Left renal pelvis (tissue), 4 donors: ENCODE results near the gene FARP1. TPM values are rescaled to one million over a fixed set of nuclear protein-coding genes. Genes with fewer than 3 reads are reported as not detected.

ENCODE experiments used
- DNase-seq, 4 donors: peaks; one replicate each; pipeline ENCODE4 v3.0.0-alpha.2; 2013; ENCODE audit warnings: low read depth in 4 of 4, low spot score in 3 of 4
- polyA plus RNA-seq, 4 donors: library from polyadenylated mRNA; unstranded; fragments of 120-200 nt; gene quantifications; one replicate each; pipeline ENCODE4 v1.2.1, GENCODE V29; 2013; ENCODE audit not compliant: insufficient read length in 4 of 4

Gene FARP1
- polyA plus RNA-seq, 4 donors, result 66.1 to 307 (median 241) TPM

DNA sequence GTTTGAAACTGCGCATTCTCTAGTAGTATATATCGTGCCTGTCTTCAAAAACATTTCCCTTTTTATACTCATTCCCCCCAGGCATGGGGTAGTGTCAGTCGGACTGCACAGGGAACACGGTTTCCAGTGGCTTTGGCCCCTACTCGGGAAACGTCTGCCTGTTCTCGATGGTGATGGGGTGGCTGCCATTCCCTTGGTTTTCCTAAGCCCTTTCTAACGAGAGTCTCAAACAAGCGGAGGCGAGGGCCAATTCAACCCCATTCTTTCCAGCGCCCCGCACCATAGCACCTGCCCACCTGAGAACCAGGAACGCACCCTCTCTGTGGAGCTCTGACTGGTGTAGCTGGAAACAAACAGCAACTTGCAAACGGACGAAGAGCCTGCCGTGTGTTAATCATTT, 306.4 kb downstream of the FARP1 start:
- DNase-seq, result no peak

GRCh38 chr13:98450026-98450425, 307.1 kb downstream of the FARP1 start:
- DNase-seq, result no peak

- DNase-seq, result no peak
Measured at GRCh38 chr13:98450539-98451111, 307.7 kb downstream of the FARP1 start.

DNA sequence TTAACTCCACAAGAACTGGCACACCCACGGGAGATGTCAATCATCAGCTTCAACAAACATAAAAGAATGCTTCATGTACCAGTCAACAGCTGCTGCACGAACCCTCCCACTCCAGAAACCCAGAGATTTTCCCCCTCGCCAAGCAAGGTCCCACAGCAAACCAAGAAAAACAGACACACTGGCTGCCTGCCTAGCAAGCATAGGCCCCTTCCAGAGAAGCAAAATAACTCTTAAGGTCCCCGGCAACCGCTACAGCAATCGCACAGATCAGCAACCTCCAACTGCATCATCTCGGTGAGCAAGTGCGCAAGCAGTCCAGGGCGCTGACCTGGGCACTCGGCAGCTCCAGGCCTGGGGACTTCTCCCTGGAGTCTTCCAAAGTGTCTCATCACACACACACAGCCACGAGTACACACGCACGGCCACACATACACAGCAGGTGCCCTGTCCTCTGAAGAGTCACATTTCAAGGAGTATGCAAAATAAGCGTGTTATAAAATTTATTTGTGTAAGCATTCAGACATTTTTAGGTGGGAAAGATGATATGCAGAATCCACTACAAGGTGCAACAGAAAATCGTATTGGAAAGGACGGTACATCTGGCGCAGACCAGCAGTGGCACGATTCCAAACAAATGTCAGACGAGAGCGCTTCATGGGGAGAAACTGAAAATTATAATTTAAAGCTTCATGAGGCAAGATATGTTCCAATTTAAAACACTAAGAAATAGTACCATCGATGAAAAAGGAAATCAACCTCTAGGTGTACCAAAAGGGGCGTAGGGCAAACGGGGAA, 309.0 kb downstream of the FARP1 start:
- no peak for DNase-seq

GRCh38 chr13:98452851-98453843, 310.3 kb downstream of the FARP1 start:
- DNase-seq, result no peak

GRCh38 chr13:98454389-98454881, 311.5 kb downstream of the FARP1 start:
- DNase-seq, result no peak

DNA sequence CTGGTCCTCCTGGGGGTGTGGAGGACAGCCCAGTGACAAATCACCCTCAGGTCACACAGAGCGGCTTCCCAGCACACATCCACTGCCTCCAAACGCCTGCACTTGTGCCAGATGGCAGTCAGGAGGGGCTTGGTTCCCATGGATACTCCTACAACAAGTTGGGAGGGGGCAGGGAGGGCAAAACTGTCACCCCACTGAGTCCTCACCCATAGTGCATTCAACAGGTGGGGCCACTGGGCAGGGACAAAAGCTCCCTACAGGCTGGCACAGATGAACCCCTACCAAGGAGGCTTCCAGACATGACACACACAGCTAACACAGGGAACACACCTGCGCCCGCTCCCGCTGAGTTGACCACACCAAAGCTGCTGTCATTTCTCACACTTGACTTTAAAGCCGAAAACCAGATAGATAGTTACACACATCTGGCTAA, 313.5 kb downstream of the FARP1 start:
- DNase-seq, result no peak

- DNase-seq, result no peak
Measured at GRCh38 chr13:98457053-98457452, 314.2 kb downstream of the FARP1 start.

- no peak for DNase-seq
Measured at GRCh38 chr13:98458431-98458830, 315.5 kb downstream of the FARP1 start.

GRCh38 chr13:98459171-98459681, 316.3 kb downstream of the FARP1 start:
- no peak for DNase-seq

DNA sequence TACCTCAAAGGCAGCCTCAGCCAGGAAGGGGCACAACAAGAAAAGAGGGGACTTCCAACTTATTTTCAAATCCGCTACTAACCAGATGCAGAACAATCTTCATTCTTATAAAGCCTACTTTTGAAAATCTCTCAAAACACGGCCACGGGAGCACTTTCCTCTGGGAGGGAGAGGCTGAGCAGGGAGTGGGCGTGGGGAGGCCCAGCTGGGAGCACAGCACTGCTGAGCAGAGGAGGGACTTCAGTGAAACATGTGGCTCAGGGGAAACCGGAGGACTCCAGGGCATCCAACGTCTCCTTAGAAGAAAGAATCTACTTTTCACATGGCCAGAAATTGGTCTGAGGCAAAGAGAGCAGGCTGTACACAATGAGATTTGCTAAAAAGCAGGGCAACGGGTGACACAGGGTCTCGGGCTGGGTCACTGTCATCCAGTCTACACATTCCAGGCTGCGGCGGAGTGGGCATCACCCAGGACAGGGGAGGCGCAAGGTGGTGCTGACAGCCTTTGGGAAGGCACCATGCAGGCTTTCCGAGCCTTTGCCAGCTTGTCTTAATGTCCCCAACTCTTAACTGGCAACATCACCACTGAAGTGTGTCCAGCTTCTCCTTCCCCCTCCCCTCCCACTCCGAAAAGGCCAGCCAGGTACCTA, 317.0 kb downstream of the FARP1 start:
- no peak for DNase-seq

GRCh38 chr13:98460516-98460915, 317.6 kb downstream of the FARP1 start:
- no peak for DNase-seq

DNA sequence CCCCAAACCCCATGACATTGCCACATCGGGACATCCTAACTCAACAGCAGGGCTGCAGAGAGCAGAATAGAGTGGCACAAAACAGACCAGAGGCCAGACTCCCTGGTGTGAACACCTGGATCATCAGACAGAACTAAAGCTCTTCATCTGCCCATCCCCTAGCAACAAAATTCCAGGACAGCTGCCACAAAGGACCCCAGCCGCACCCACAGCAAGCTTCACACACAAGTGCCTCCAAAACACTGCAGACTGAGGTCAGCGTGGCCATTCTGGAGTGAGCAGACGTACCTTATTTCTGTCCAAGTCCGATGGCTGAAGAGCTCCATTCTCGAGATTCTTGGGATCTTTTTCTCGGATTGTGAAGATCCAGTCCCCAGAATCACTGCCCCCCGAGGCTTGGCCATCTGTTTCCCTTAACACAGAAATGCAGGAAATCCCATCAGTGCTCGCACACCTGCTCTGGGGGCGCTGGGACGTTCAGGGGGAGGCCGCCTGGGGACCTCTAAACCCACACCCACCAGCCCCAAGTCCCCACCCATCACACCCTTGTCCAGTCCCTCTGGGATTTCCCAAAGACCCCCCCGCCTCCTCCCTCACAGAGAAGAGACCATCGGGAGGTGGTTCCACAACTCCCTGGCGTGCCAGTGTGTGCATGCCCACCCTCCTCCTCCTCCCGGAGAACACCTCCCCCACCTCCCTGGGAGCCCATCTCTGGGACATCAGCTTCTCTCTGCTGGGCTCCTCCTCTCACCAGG, 318.8 kb downstream of the FARP1 start:
- no peak for DNase-seq

GRCh38 chr13:98462241-98462882, 319.5 kb downstream of the FARP1 start:
- no peak for DNase-seq

GRCh38 chr13:98462946-98463345, 320.1 kb downstream of the FARP1 start:
- DNase-seq, result no peak

GRCh38 chr13:98466634-98467236, 323.8 kb downstream of the FARP1 start:
- DNase-seq, result no peak

DNA sequence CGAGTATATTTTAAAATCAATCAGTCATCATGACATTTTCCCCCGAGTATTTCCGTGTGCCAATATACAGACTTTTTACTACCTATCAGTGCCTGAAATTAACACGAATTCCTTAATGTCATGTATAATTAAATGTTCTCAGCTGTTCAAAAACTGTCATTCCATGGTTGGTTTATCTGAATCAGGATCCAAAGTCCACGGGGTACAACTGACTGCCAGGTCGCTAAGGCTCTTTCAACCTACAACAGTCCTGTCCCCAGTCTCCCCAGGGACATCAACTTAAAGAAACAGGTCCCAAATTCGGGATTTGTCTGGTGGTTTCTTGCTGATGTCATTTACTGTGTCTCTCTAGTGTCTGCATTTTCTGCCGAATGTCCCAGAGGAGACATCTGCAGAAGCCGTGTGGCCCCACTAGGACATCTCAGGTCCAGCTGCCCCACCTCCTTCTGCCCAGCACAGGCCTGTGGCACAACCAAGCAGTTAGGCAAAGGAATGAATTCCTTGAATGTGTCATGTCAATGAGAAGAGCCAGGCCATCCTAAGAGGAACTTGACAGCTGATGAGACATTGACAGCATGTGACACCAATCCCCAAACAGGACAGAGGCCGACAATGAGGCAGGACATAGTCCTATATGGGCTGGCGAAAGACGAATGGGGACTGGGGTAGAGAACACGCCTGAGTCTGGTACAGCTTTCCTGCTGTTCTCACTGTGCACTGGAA, 324.5 kb downstream of the FARP1 start:
- no peak for DNase-seq

GRCh38 chr13:98468361-98468760, 325.5 kb downstream of the FARP1 start:
- DNase-seq, result no peak
